GM10266 (cell line): ENCODE results near the gene FREY1.
A peak's percentile ranks its signal among the peaks of the same experiment; 100 is the strongest.
"Not testable (repeated sequence)": the region's sequence is repeated elsewhere in the genome, so short reads cannot be mapped to it uniquely, and the experiment has no call there.

Experiments
- DNase-seq: peaks from one replicate; pipeline ENCODE4 v3.0.0; 2012; ENCODE audit errors: extremely low spot score
- TF ChIP-seq, protein P1 (sequence below): IDR thresholded peaks from 2 replicates; pipeline ENCODE4 v1.5.1; 2012; ENCODE audit warnings: mild to moderate bottlenecking, low read depth; ENCODE audit not compliant: control insufficient read depth, insufficient read depth; ENCODE audit errors: missing control alignments

FREY1 gene

DNA sequence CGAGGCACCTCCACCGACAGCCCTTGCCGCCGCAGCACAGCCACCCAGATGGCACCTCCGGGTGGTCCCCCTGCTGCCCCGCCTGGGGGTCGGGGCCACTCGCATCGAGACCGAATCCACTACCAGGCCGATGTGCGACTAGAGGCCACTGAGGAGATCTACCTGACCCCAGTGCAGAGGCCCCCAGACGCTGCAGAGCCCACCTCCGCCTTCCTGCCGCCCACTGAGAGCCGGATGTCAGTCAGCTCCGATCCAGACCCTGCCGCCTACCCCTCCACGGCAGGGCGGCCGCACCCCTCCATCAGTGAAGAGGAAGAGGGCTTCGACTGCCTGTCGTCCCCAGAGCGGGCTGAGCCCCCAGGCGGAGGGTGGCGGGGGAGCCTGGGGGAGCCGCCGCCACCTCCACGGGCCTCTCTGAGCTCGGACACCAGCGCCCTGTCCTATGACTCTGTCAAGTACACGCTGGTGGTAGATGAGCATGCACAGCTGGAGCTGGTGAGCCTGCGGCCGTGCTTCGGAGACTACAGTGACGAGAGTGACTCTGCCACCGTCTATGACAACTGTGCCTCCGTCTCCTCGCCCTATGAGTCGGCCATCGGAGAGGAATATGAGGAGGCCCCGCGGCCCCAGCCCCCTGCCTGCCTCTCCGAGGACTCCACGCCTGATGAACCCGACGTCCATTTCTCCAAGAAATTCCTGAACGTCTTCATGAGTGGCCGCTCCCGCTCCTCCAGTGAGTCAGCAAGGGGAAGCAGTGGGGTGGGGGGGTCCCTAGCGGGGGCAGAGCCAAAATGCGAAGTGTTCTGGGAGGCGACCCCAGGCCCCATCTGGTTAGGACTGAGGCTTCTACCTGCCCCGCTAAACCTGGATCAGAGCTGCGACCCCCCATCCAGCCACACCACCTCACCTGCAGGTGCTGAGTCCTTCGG lies 4.4 kb downstream of the FREY1 start:
- TF ChIP-seq, protein P1, sequence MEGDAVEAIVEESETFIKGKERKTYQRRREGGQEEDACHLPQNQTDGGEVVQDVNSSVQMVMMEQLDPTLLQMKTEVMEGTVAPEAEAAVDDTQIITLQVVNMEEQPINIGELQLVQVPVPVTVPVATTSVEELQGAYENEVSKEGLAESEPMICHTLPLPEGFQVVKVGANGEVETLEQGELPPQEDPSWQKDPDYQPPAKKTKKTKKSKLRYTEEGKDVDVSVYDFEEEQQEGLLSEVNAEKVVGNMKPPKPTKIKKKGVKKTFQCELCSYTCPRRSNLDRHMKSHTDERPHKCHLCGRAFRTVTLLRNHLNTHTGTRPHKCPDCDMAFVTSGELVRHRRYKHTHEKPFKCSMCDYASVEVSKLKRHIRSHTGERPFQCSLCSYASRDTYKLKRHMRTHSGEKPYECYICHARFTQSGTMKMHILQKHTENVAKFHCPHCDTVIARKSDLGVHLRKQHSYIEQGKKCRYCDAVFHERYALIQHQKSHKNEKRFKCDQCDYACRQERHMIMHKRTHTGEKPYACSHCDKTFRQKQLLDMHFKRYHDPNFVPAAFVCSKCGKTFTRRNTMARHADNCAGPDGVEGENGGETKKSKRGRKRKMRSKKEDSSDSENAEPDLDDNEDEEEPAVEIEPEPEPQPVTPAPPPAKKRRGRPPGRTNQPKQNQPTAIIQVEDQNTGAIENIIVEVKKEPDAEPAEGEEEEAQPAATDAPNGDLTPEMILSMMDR = no peak
- DNase-seq = no peak

DNA sequence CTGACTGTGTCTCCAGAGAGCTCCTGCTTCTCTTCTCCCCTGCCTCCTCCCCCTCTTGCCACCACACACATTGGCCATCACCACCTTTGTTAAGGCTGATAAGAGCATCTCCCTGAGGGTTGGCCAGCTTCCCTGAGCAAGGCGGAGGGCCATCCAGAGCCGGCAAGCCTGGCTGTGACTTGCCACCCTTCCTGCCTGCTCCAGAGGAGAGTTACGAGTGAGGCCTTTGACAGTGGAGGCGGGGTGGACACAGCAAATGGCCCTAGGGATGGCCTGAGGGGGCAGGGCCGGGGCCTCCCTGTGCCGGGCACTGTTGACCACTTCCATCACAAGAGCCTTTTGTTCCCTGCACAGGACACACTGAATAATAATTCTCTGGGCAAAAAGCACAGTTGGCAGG lies 5.4 kb downstream of the FREY1 start:
- TF ChIP-seq, protein P1 = no peak
- no peak for DNase-seq

DNA sequence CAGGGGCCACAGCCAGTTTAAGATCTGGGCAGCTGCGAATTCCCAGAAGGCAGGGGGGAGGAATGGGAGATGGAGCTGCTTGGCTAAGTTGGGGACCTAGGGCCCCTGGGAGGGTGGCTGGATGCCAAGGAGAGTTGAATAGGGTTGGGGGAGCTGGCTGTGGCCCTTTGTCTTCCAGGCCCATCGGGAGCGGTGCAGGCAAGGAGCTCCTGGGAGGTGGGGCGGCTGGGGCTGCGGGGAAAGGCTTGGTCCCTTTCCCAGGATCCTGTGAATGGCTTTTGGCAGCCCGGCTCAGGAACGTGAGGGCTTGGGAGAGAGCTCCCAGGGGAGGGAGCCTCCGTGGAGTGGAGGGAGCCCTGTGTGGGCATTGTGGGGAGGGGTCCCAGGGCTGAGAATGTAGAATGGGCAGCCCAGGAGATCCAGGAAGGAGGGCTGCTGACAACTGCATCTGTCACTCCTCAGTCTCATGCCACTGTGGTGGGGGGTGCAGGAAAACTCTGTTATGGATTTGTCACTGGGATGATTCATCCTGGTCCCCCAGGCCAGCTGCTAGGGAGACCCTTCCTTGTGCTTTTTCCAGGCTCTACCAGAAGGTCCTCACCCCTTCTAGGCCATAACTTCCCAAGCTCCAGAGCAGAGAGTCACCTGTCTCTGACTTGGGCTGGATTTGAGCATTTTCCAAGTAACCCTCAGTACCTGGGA lies 6.0 kb downstream of the FREY1 start:
- DNase-seq = no peak
- TF ChIP-seq, protein P1 = no peak

DNA sequence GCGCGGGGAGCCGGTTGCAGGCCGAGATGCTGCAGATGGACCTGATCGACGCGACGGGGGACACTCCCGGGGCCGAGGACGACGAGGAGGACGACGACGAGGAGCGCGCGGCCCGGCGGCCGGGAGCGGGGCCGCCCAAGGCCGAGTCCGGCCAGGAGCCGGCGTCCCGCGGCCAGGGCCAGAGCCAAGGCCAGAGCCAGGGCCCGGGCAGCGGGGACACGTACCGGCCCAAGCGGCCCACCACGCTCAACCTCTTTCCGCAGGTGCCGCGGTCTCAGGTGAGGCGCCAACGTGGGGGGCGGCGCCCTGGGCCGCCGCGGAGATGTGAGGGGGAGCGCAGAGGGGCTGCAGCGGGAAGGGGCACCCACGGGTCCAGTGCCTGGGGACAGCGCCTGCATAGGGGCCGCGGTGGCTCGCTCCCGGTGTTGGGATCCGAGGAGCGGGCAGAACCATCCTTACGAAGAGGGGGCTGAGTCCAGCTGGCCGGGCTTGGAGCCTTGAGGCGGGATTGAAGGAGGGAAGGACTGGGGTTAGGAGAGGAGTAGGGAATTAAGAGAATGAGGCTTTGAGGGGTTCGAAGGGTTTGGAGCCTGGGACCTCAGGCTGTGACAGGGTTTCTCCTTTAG lies 6.8 kb downstream of the FREY1 start:
- DNase-seq = not testable (repeated sequence)

DNA sequence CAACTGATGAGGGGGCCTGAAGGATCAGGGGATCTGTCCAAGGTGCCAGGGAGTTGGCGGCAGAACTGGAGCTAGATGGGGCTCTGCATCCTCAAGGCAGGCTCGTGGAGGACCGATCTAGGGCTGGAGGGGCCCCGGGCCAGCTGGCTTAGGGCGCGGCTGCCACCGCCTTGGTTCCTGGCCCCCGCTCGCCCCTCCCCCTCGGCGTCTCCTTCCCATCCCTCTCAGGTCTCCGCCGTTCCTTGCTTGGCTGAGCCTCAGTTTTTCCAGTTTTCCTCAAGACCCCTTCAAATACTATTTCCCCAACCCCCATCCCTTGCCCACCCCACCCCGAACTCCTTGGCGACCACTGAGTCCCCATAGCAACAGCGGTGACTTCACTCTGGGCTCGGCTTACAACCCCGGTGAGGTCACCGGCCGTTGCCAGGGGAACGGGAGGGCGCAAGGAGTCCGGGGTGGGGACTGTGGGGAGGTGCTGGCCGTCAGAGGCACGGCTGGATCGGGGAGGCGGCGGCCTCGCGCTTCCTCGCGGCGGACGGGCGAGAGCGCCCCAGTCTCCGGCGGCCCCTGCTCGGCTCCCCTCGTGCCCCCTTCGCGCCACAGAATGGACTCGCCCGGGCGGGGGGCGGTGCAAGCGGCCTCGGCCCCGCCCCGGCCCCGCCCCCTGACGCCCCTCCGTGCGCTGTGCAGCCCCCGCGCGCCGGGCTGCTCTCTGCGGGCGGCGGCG lies 7.5 kb downstream of the FREY1 start:
- TF ChIP-seq, protein P1 = no peak
- peak; percentile 91 for DNase-seq

DNA sequence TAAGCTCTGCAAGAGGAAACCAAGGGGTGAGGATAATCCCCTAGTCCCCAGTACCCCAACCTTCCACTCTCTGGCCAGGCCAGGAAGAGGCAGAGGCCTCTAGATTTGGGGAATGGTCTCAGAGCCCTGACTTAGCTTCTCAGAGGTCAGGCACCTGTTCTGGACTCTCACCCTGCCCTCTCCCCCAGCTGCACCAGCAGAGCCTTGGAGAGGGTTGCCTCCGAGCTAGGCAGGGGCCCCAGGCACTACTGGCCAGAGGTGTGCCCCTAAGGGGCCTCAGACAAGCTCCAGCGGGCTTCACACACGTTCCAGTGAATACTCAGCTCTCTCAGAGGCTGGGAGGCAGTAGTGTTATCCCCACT lies 8.0 kb downstream of the FREY1 start:
- TF ChIP-seq, protein P1 = no peak
- no peak for DNase-seq

DNA sequence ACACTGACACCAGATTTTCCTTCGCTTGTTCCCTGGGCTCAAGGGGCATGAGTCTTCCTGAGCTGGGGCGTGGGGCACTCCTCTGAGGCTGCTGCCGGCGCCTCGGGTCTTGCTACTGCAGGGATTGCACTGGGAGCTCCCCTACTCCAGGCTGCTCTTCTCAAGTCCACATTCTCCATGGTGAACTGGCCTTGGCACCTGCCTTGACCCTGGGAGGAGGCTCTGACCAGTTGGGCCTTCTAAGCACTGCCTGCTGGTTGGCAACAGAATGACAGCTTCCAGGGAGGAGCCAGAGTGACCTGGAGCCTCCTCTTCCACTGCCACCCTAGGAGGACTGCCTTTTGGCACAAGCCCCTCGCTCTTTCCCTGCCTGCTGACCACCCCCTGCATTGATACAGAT lies 9.5 kb downstream of the FREY1 start:
- DNase-seq = no peak
- TF ChIP-seq, protein P1 = no peak
